Effector memory CD8-positive, alpha-beta T cell (primary cell): ENCODE results near the gene NEFH.
"Not testable (repeated sequence)": the region's sequence is repeated elsewhere in the genome, so short reads cannot be mapped to it uniquely, and the experiment has no call there.

ENCODE experiments used
- ATAC-seq: fragments of 150-1000 bp; cut with Tn5 transposase; replicated peaks from 2 replicates; pipeline ENCODE4 v1.10.0; 2021; ENCODE audit warnings: mild to moderate bottlenecking, moderate library complexity
- DNase-seq, 3 experiments: peaks; one replicate each; pipeline ENCODE4 v3.0.0; 2021
- H3K27ac Mint-ChIP-seq, 2 donors: one replicate each; pipeline ENCODE4 v1.8.0; 2022; ENCODE audit warnings: mild to moderate bottlenecking in 2 of 2, mixed read lengths in 2 of 2, moderate library complexity in 2 of 2
- H3K27me3 Mint-ChIP-seq, 2 donors: one replicate each; pipeline ENCODE4 v1.8.0; 2022; ENCODE audit warnings: mixed read lengths in 2 of 2
- H3K36me3 Mint-ChIP-seq: one replicate; pipeline ENCODE4 v1.8.0; 2022; ENCODE audit warnings: mild to moderate bottlenecking, moderate library complexity, mixed read lengths; ENCODE audit not compliant: insufficient read depth
- H3K4me1 Mint-ChIP-seq, 2 donors: one replicate each; pipeline ENCODE4 v1.8.0; 2022; ENCODE audit warnings: low read depth in 2 of 2, mixed read lengths in 2 of 2
- H3K4me3 Mint-ChIP-seq, 2 donors: one replicate each; pipeline ENCODE4 v1.8.0; 2022; ENCODE audit warnings: mild to moderate bottlenecking in 2 of 2, mixed read lengths in 2 of 2, moderate library complexity in 2 of 2
- H3K9me3 Mint-ChIP-seq, 2 donors: one replicate each; pipeline ENCODE4 v1.8.0; 2022; ENCODE audit warnings: mixed read lengths in 2 of 2

NEFH gene

GRCh38 chr22:29489127-29489780 lies 9.2 kb downstream of the NEFH start:
- DNase-seq, H3K9me3 Mint-ChIP-seq, ATAC-seq, H3K36me3 Mint-ChIP-seq, H3K27me3 Mint-ChIP-seq, H3K4me1 Mint-ChIP-seq, H3K4me3 Mint-ChIP-seq: not testable (repeated sequence)
- H3K27ac Mint-ChIP-seq = peak overlapping the region in 1 of 2 donors; percentile 35

GRCh38 chr22:29491012-29491411 lies 11.0 kb downstream of the NEFH start:
- DNase-seq (no peak), ATAC-seq (no peak)
- no peaks in the 10 kb centered on the region for H3K27me3 Mint-ChIP-seq
- no peaks in the 10 kb centered on the region for H3K4me1 Mint-ChIP-seq
- H3K27ac Mint-ChIP-seq = no peak overlapping the region
- H3K9me3 Mint-ChIP-seq = no peaks in the 10 kb centered on the region
- no peak overlapping the region for H3K4me3 Mint-ChIP-seq
- no peaks in the 10 kb centered on the region for H3K36me3 Mint-ChIP-seq

GRCh38 chr22:29493636-29494035 lies 13.6 kb downstream of the NEFH start:
- ATAC-seq (no peak), DNase-seq (no peak)
- Mint-ChIP-seq H3K27ac (no peak overlapping the region), H3K4me3 (no peak overlapping the region), H3K9me3 (no peaks in the 10 kb centered on the region), H3K27me3 (no peaks in the 10 kb centered on the region), H3K36me3 (peaks cover 2% of the 10 kb centered on the region), H3K4me1 (no peaks in the 10 kb centered on the region)

- no peak for ATAC-seq
- no peaks in the 10 kb centered on the region for H3K27me3 Mint-ChIP-seq
- H3K9me3 Mint-ChIP-seq = no peaks in the 10 kb centered on the region
- no peak overlapping the region for H3K27ac Mint-ChIP-seq
- H3K36me3 Mint-ChIP-seq = peaks cover 13% of the 10 kb centered on the region
- H3K4me1 Mint-ChIP-seq = no peaks in the 10 kb centered on the region
- DNase-seq = no peak
- no peak overlapping the region for H3K4me3 Mint-ChIP-seq
Measured at GRCh38 chr22:29499852-29500251, 19.8 kb downstream of the NEFH start.

GRCh38 chr22:29503811-29504372 lies 23.9 kb downstream of the NEFH start:
- Mint-ChIP-seq H3K9me3 (no peaks in the 10 kb centered on the region), H3K27me3 (no peaks in the 10 kb centered on the region), H3K36me3 (peaks cover 44% of the 10 kb centered on the region), H3K4me3 (no peak overlapping the region), H3K27ac (peak overlapping the region; percentile 9 to 71), H3K4me1 (no peaks in the 10 kb centered on the region)
- no peak for DNase-seq
- no peak for ATAC-seq

- Mint-ChIP-seq H3K4me3 (no peak overlapping the region), H3K27ac (peak overlapping the region; percentile 49 to 76), H3K36me3 (peaks cover 56% of the 10 kb centered on the region), H3K27me3 (no peaks in the 10 kb centered on the region), H3K9me3 (no peaks in the 10 kb centered on the region), H3K4me1 (no peaks in the 10 kb centered on the region)
- DNase-seq (no peak), ATAC-seq (no peak)
Measured at GRCh38 chr22:29509298-29509697, 29.3 kb downstream of the NEFH start.

GRCh38 chr22:29509815-29510214 lies 29.8 kb downstream of the NEFH start:
- Mint-ChIP-seq H3K27ac (peak overlapping the region; percentile 57 to 76), H3K36me3 (peaks cover 59% of the 10 kb centered on the region), H3K9me3 (no peaks in the 10 kb centered on the region), H3K4me1 (no peaks in the 10 kb centered on the region), H3K4me3 (no peak overlapping the region), H3K27me3 (no peaks in the 10 kb centered on the region)
- DNase-seq (no peak), ATAC-seq (no peak)

- Mint-ChIP-seq H3K27ac (peak overlapping the region in 1 of 2 donors; percentile 57), H3K36me3 (peaks cover 60% of the 10 kb centered on the region), H3K4me1 (no peaks in the 10 kb centered on the region), H3K9me3 (no peaks in the 10 kb centered on the region), H3K4me3 (no peak overlapping the region), H3K27me3 (no peaks in the 10 kb centered on the region)
- no peak for ATAC-seq
- DNase-seq = no peak
Measured at GRCh38 chr22:29510542-29510941, 30.5 kb downstream of the NEFH start.

GRCh38 chr22:29511126-29511862 lies 31.3 kb downstream of the NEFH start:
- Mint-ChIP-seq H3K9me3 (no peaks in the 10 kb centered on the region), H3K4me1 (no peaks in the 10 kb centered on the region), H3K27ac (peak overlapping the region in 1 of 2 donors; percentile 57), H3K27me3 (no peaks in the 10 kb centered on the region), H3K4me3 (no peak overlapping the region), H3K36me3 (peaks cover 65% of the 10 kb centered on the region)
- ATAC-seq (no peak), DNase-seq (no peak)

GRCh38 chr22:29512031-29512430 lies 32.0 kb downstream of the NEFH start:
- Mint-ChIP-seq H3K9me3 (no peaks in the 10 kb centered on the region), H3K4me1 (no peaks in the 10 kb centered on the region), H3K36me3 (peaks cover 64% of the 10 kb centered on the region), H3K27me3 (no peaks in the 10 kb centered on the region), H3K4me3 (no peak overlapping the region), H3K27ac (peak overlapping the region in 1 of 2 donors; percentile 35)
- ATAC-seq (no peak), DNase-seq (no peak)

GRCh38 chr22:29517215-29517908 lies 37.3 kb downstream of the NEFH start:
- DNase-seq (no peak), ATAC-seq (no peak)
- Mint-ChIP-seq H3K9me3 (no peaks in the 10 kb centered on the region), H3K4me3 (no peak overlapping the region), H3K27me3 (no peaks in the 10 kb centered on the region), H3K4me1 (no peaks in the 10 kb centered on the region), H3K36me3 (peaks cover 79% of the 10 kb centered on the region), H3K27ac (no peak overlapping the region)

GRCh38 chr22:29518427-29518826 lies 38.4 kb downstream of the NEFH start:
- ATAC-seq = no peak
- DNase-seq = no peak
- Mint-ChIP-seq H3K27me3 (no peaks in the 10 kb centered on the region), H3K27ac (no peak overlapping the region), H3K4me3 (no peak overlapping the region), H3K9me3 (no peaks in the 10 kb centered on the region), H3K4me1 (no peaks in the 10 kb centered on the region), H3K36me3 (peaks cover 74% of the 10 kb centered on the region)

GRCh38 chr22:29519996-29520395 lies 40.0 kb downstream of the NEFH start:
- H3K36me3 Mint-ChIP-seq = peaks cover 74% of the 10 kb centered on the region
- no peak for ATAC-seq

More at GRCh38 chr22:29519996-29520395, 40.0 kb downstream of the NEFH start:
- DNase-seq = no peak
- Mint-ChIP-seq H3K27me3 (no peaks in the 10 kb centered on the region), H3K9me3 (no peaks in the 10 kb centered on the region), H3K4me1 (no peaks in the 10 kb centered on the region), H3K4me3 (no peak overlapping the region), H3K27ac (no peak overlapping the region)
